A673 (cell line): ENCODE results near the gene EXT2.

Experiments
- EZH2 ChIP-seq: fragments of 200-600 bp; sonication (generic); IDR thresholded peaks from 2 replicates; pipeline ENCODE4 v1.6.1; 2017; ENCODE audit warnings: borderline replicate concordance, low read depth, mild to moderate bottlenecking, mixed read lengths, antibody characterized with exemption, low read length; ENCODE audit not compliant: poor library complexity, severe bottlenecking
- TF ChIP-seq, protein P1 (sequence below): fragments of 300-800, 200-600 bp; sonication (generic); conservative IDR thresholded peaks from 2 replicates; pipeline ENCODE4 v1.5.1; 2017; ENCODE audit warnings: low read depth, mild to moderate bottlenecking, antibody characterized with exemption, low read length, moderate library complexity, mixed read lengths

DNA sequence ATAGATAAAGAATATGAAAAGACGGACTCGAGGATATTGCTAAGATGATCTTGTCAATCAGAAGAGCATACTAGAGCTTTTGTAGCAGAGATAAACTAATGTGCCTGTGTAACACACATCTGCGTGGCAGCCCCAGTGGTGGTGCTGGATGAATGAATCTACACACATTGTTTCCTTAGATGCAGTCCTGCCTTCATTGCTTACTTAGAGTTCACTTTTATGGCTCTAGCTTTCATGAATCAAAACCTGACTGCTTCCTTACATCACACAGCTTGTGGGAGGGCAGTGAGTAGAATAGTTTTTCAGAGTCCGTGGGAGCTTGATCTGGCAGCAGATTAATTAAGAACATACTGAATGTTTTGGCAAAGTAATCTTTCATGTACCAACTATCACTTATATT lies 83.7 kb downstream of the EXT2 start:
- TF ChIP-seq, protein P1, sequence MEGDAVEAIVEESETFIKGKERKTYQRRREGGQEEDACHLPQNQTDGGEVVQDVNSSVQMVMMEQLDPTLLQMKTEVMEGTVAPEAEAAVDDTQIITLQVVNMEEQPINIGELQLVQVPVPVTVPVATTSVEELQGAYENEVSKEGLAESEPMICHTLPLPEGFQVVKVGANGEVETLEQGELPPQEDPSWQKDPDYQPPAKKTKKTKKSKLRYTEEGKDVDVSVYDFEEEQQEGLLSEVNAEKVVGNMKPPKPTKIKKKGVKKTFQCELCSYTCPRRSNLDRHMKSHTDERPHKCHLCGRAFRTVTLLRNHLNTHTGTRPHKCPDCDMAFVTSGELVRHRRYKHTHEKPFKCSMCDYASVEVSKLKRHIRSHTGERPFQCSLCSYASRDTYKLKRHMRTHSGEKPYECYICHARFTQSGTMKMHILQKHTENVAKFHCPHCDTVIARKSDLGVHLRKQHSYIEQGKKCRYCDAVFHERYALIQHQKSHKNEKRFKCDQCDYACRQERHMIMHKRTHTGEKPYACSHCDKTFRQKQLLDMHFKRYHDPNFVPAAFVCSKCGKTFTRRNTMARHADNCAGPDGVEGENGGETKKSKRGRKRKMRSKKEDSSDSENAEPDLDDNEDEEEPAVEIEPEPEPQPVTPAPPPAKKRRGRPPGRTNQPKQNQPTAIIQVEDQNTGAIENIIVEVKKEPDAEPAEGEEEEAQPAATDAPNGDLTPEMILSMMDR: no peak
- no peak for TF ChIP-seq EZH2
